ENCODE results near the gene VLDLR. TPM values are rescaled to one million over a fixed set of nuclear protein-coding genes. Genes with fewer than 3 reads are reported as not detected.

Gene VLDLR
- total and polyA plus RNA-seq, 2 of the 13 experiments (the other 11 are each of a cell fraction or from before 2014, with no cell fraction given), result 3.4 to 10.5 TPM

- BruUV-seq (replicated peaks), result no TSS peak
- Histone ChIP-seq H3K9ac (ENCODE audit: insufficient read depth, low read depth, low read length) (no peak overlapping the region), H3K4me1 (ENCODE audit: insufficient read depth, low read length) (peaks cover 8% of the 10 kb centered on the region), H3K79me2 (ENCODE audit: insufficient read depth, low read length) (no peaks in the 10 kb centered on the region), H3K9me3 (ENCODE audit: low read length) (no peaks in the 10 kb centered on the region), H3K36me3 (replicated peaks in 1 of 2; ENCODE audit: control insufficient read depth in 1 of 2, insufficient read depth in 2 of 2, low read length in 2 of 2) (no peaks in the 10 kb centered on the region), H2AFZ (ENCODE audit: low read length) (no peak overlapping the region), H3K4me2 (ENCODE audit: low read depth, low read length) (no peak overlapping the region), H3K27me3 (ENCODE audit: control insufficient read depth in 1 of 2, insufficient read depth in 2 of 2, low read length in 2 of 2) (no peaks in the 10 kb centered on the region), H3K4me3 (replicated peaks in 1 of 3; ENCODE audit: insufficient read depth in 1 of 3, low read depth in 2 of 3, low read length in 3 of 3) (no peak overlapping the region), H3K27ac (ENCODE audit: extremely low read length, insufficient read depth, low read length) (no peak overlapping the region), H4K20me1 (ENCODE audit: insufficient read depth, low read length) (no peaks in the 10 kb centered on the region)
- ATAC-seq (no peak), FAIRE-seq (no peak), DNase-seq (ENCODE audit: low spot score) (no peak)
- intact Hi-C loops (cut with micrococcal nuclease; ENCODE audit: unreplicated experiment) (no loop called here), in situ Hi-C loops (cut with HindIII; ENCODE audit: extremely low pct_ligation_motif_present, low pct_unique_long_range_greater_than_20kb) (no loop called here)
- CTCF ChIA-PET (ENCODE audit: low intra/inter-chr PET ratio, low total read pairs), result no interaction called here
- WGBS (ENCODE audit: low lambda C conversion rate), result 76% methylated on average over 3 of the region's 3 CpGs
- POLR2A ChIA-PET, result no interaction called here
- TF ChIP-seq ELK4 (CRISPR knock-in tag; IDR thresholded peaks at IDR 0.05; ENCODE audit: borderline replicate concordance) (no peak), ARID3A (IDR thresholded peaks at IDR 0.05; ENCODE audit: low read depth, low read length) (no peak), AFF4 (CRISPR knock-in tag; IDR thresholded peaks at IDR 0.05) (no peak), KLF15 (CRISPR knock-in tag; IDR thresholded peaks at IDR 0.05; ENCODE audit: borderline replicate concordance) (no peak), ZBTB42 (CRISPR knock-in tag; IDR thresholded peaks at IDR 0.05) (no peak), ZBTB25 (CRISPR knock-in tag; IDR thresholded peaks at IDR 0.05) (no peak), ATF4 (CRISPR knock-in tag; IDR thresholded peaks at IDR 0.05) (no peak), KLF16 (CRISPR knock-in tag; IDR thresholded peaks at IDR 0.05) (no peak), NBN (conservative IDR thresholded peaks at IDR 0.05) (no peak), ZNF768 (CRISPR knock-in tag; IDR thresholded peaks at IDR 0.05) (no peak), ZNF224 (CRISPR knock-in tag; IDR thresholded peaks at IDR 0.05) (no peak), THRA (CRISPR knock-in tag; IDR thresholded peaks at IDR 0.05; ENCODE audit: borderline replicate concordance) (no peak), ISX (CRISPR knock-in tag; conservative IDR thresholded peaks at IDR 0.05) (no peak), DNMT1 (CRISPR knock-in tag; IDR thresholded peaks at IDR 0.05) (no peak)
Measured at GRCh38 chr9:2634818-2635217, 13.2 kb downstream of the VLDLR start.
